HG02970 (cell line): ENCODE measurements around the gene ZNF804B.

ENCODE experiments used
- ATAC-seq: cut with Tn5 transposase; IDR thresholded peaks from one replicate; pipeline ENCODE4 v1.9.1; 2021; ENCODE audit warnings: mild to moderate bottlenecking, moderate library complexity, moderate number of reproducible peaks; ENCODE audit not compliant: unreplicated experiment, low FRiP score

ZNF804B gene

GRCh38 chr7:89067048-89067447, 307.5 kb downstream of the ZNF804B start:
- ATAC-seq = no peak

- no peak for ATAC-seq
Measured at GRCh38 chr7:89072081-89072480, 312.6 kb downstream of the ZNF804B start.

DNA sequence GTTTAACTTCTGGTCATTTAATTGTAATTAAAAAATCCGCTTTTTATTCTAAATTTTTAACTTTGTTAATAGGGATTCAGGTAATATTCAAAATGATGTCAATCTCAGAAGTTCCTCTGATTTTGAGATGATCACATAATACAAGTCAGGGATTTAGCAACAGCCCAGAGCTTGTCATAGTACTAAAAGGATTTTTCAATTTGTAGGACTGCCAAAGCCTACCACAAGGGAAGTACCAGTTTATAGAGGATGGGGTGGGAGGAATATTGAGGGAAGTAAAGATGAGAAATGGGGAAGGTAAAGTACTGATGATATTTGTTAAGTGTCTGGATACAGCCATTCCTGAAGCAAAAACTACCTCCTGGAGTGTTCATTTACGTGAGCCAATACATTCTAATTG, 314.3 kb downstream of the ZNF804B start:
- no peak for ATAC-seq

DNA sequence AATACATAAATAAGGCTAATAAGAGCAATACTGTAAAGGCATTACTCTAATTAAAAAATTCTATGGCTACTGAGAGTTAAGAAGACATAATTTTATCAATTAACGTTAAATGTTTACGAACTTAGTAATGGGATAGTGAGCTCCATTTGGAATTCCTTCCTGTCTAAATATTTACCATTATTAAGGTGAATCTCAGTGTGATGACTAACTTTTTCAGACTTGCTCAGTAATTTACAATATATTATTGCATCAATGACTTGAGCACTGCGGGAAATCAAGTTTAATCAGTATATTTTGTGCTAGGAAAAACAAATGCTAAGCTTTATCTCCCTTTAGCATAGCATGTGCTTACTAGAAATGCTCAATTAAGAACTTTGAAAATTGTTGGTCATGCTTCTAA, 318.5 kb downstream of the ZNF804B start:
- no peak for ATAC-seq

- no peak for ATAC-seq
Measured at GRCh38 chr7:89085580-89085979, 326.1 kb downstream of the ZNF804B start.

DNA sequence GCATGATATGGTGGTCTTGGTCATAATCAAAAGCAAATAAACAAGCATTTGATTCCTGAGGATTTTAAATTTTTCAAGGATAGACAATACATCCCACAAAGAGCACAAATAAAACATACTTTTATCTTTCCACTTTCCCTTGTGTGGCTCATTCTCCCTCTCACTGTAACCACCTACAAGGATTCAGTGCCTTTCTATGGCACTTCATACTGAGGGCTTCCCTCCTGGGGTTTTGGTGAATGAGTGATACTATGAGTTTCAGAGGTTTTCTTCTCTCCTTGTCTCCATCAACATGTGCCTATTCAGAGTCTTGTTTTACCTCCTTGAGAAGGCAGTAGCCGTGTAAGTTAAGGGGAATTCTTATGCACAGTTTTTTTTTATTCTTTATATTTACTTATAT, 332.1 kb downstream of the ZNF804B start:
- ATAC-seq = no peak

DNA sequence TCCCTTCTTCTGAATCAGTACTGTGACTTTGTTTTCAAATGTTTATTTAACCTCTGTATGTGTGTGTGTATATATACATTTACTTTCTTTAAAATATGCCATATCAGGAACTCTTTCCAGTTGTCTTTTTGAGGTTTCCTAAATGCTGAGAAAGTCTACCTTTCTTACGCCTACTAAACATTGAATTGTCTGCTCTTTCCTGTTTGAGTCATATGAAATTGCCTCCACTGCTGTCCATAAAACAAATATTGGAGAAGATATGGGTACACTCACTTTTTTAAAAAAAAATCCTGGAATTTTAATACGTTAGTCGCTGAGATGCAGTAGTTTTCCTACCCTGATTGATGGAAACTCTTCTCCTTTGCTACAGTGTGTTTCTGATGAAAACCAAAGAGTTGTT, 334.8 kb downstream of the ZNF804B start:
- ATAC-seq = no peak

- no peak for ATAC-seq
Measured at GRCh38 chr7:89103564-89103963, 344.1 kb downstream of the ZNF804B start.

- no peak for ATAC-seq
Measured at GRCh38 chr7:89104748-89105685, 345.5 kb downstream of the ZNF804B start.

DNA sequence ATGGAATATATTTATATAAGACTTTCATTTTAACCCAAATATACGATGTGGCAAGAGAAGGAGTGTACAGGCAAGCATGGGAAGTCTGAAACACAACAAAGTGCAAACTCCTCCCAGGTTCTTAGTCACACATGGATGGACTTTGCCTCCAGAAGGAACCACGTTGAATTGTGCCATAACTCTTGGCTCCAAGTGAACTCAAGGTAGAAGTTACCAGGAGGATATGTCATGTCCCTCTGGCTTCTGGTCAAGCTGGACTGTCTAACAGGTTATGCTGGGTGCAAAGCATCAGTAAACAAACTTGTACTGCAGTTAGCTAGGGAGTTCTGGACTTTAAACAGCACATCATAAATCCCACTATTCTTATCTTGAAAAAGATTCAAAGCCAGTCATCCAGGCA, 364.4 kb downstream of the ZNF804B start:
- ATAC-seq = no peak

- ATAC-seq = no peak
Measured at GRCh38 chr7:89129600-89130375, 370.3 kb downstream of the ZNF804B start.

DNA sequence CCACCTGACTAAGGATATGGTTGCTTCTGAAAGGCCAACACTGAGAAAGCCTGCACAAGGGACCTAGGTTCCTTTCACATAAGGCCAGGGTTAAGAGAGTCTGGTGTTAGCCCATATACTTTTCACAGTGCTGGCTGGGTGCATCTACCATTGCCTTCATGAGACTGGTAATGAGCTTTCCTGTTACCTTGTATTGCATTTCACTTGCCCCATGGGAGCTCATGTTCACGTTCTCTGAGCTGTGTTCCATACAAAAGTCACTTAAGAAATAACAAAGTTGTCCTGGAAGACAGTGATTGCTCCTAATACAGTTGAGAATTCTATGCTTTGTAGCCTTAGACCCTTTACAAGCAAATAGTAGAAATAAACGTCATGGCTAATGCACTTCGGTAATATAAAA, 373.9 kb downstream of the ZNF804B start:
- no peak for ATAC-seq

- no peak for ATAC-seq
Measured at GRCh38 chr7:89133819-89134218, 374.3 kb downstream of the ZNF804B start.

DNA sequence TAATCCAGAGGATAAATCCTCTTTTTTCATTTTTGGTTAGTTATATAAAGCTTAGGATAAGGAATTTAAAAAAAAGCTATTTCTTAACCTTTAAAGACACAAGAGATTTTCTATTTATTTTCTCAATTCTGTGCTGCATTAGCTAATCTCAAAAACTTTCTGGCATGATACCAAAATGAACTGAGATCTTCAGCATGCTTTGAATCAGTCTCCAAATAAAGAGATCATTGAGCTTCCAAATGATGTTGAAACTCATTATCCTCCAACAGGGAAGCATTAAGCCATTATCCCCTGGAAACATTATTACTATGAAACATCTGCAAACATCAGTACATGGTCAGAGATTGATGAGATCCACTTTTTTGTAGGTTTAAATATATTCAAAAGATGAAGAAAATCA, 386.3 kb downstream of the ZNF804B start:
- ATAC-seq = no peak

DNA sequence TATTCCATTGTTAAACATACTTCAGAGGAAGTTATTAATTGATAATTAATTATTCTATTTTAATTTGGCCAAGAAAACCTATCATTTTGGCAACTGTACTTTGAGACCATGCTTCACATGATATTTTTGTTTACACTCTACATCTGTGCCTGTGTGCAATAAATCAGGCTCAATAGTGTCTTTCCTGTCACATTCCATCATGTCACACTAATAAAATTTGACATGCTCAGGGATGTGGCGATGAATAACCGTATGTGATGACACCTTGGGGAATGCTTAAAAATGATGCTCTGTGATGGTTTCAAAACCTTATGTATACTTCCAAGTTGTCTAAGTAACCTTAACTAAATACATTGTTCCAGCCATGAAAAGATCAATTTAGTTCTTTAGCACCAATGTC, 400.6 kb downstream of the ZNF804B start:
- no peak for ATAC-seq

- no peak for ATAC-seq
Measured at GRCh38 chr7:89165421-89165820, 405.9 kb downstream of the ZNF804B start.

DNA sequence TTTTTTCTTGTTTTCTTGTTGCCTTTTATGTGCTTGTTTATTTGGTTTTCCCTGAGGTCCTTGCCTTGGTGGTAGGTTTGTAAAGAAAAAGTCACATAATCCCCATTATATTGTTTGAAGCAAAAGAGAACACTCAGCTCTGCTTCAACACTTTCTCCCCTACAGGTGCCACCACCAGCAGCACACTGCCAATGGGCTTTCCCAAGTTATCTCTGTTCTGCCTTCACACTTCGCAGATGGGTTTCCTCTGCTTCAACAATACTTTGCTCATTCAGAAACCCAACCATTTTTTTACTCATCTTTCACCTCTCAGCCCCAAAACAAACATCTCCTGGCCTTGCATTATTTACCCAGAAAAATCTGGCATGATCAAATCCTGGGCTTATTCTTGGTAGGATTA, 411.1 kb downstream of the ZNF804B start:
- ATAC-seq = no peak

DNA sequence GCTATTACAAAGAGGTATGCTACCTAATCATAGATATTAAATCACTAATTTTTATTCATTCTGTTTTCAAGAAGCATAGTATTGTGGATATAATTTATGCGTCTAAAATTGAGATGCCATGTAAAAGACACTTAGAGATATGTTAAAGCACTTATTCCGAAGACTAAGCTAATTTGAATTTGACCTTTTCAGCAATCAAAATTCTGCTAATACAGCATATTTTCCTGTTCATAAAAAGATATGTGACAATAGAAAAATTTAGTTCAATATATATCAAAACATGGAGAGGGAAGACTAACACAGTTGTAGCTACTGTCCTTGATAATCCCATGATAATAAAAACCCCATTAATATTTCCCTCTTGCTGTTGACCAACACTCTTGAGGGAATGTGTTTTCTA, 422.6 kb downstream of the ZNF804B start:
- ATAC-seq = no peak

GRCh38 chr7:89183712-89184111, 424.2 kb downstream of the ZNF804B start:
- ATAC-seq = no peak

- ATAC-seq = no peak
Measured at GRCh38 chr7:89200758-89201157, 441.3 kb downstream of the ZNF804B start.

DNA sequence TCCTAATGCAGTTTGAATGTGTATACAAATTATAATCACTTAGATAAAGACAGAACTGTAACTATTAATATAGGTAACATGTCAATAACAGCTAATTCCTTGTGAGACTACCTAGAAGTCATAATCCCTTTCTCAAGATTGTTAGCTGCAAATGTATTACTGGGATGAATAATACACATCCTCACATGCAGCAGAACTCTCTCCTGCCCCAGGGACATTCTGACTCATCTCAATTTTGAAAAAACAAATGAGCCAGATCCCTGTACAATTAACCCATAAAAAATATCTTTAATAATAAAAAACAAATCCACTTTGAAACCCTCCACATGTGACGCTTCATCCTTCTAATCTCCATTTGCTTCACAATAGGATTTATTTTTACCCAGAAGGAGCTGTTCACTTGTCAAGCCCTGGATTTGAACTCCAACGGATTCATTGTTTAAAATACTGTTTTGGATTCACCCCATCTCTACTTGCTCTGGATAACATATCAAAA, 464.4 kb downstream of the ZNF804B start:
- ATAC-seq = no peak
